ENCODE data around the gene GAS1. TPM values are rescaled to one million over a fixed set of nuclear protein-coding genes. Genes with fewer than 3 reads are reported as not detected.

The GAS1 gene
- total RNA-seq, 4 donors from 2014 or later, result 15.6 to 50.4 (median 29.0) TPM

GRCh38 chr9:86943201-86944113 lies 3.8 kb downstream of the GAS1 start:
- DNase-seq (no peak), ATAC-seq (no peak)
- TF ChIP-seq POLR2A (IDR thresholded peaks at IDR 0.05), result no peak
- no peak for TF ChIP-seq CTCF (IDR thresholded peaks at IDR 0.05 in 4 of 5, conservative IDR thresholded peaks at IDR 0.05 in 1 of 5)
- in situ Hi-C loops (cut with MboI; ENCODE audit: low sequenced_read_pairs in 4 of 4), result loop anchor here in 1 of 4 donors (25.0 kb wide), 1 partner anchor 456 kb away; no protein-coding TSS in a partner anchor
- H3K4me1 ChIP-seq, result peaks cover 9 to 11% of the 10 kb centered on the region in 2 donors
- peak overlapping the region; percentile 3 to 84 (median 66) for H3K27ac ChIP-seq
- no peaks in the 10 kb centered on the region for H3K36me3 ChIP-seq
- H3K27me3 ChIP-seq, result peaks cover 5 to 32% (median 7%) of the 10 kb centered on the region in 3 donors
- no peaks in the 10 kb centered on the region for H3K9me3 ChIP-seq
- peak overlapping the region in 3 of 4 donors; percentile 18 to 81 (median 77) for H3K4me3 ChIP-seq
- intact Hi-C loops (cut with DNase I; ENCODE audit: low total_unique reads), result loop anchor here (10.0 kb wide), 1 partner anchor 381 kb away; no protein-coding TSS in a partner anchor

GRCh38 chr9:86942281-86943200 lies 4.8 kb downstream of the GAS1 start:
- ATAC-seq, result no peak
- H3K4me1 ChIP-seq, result peaks cover 9 to 11% of the 10 kb centered on the region in 2 donors
- intact Hi-C loops (cut with DNase I; ENCODE audit: low total_unique reads) (loop anchor here (10.0 kb wide), 1 partner anchor 382 kb away; no protein-coding TSS in a partner anchor), in situ Hi-C loops (cut with MboI; ENCODE audit: low sequenced_read_pairs in 4 of 4) (loop anchor here in 1 of 4 donors (25.0 kb wide), 1 partner anchor 455 kb away; no protein-coding TSS in a partner anchor)
- DNase-seq, result no peak
- H3K4me3 ChIP-seq, result no peak overlapping the region
- H3K9me3 ChIP-seq, result no peaks in the 10 kb centered on the region
- H3K27me3 ChIP-seq, result peaks cover 5 to 32% (median 7%) of the 10 kb centered on the region in 3 donors
- H3K36me3 ChIP-seq, result no peaks in the 10 kb centered on the region
- H3K27ac ChIP-seq, result peak overlapping the region in 3 of 4 donors; percentile 26 to 80 (median 51)
- TF ChIP-seq POLR2A (IDR thresholded peaks at IDR 0.05) (no peak), CTCF (IDR thresholded peaks at IDR 0.05 in 4 of 5, conservative IDR thresholded peaks at IDR 0.05 in 1 of 5) (no peak)

GRCh38 chr9:86941197-86941596 lies 6.1 kb downstream of the GAS1 start:
- DNase-seq, result no peak
- in situ Hi-C loops (cut with MboI; ENCODE audit: low sequenced_read_pairs in 4 of 4) (loop anchor here in 1 of 4 donors (25.0 kb wide), 1 partner anchor 454 kb away; no protein-coding TSS in a partner anchor), intact Hi-C loops (cut with DNase I; ENCODE audit: low total_unique reads) (loop anchor here (10.0 kb wide), 1 partner anchor 384 kb away; no protein-coding TSS in a partner anchor)
- no peak overlapping the region for H3K27ac ChIP-seq
- H3K9me3 ChIP-seq, result no peaks in the 10 kb centered on the region
- peaks cover 9 to 11% of the 10 kb centered on the region in 2 donors for H3K4me1 ChIP-seq
- H3K4me3 ChIP-seq, result no peak overlapping the region
- peaks cover 5 to 32% (median 7%) of the 10 kb centered on the region in 3 donors for H3K27me3 ChIP-seq
- no peak for ATAC-seq
- no peaks in the 10 kb centered on the region for H3K36me3 ChIP-seq
- TF ChIP-seq CTCF (IDR thresholded peaks at IDR 0.05 in 4 of 5, conservative IDR thresholded peaks at IDR 0.05 in 1 of 5) (no peak), POLR2A (IDR thresholded peaks at IDR 0.05) (no peak)

GRCh38 chr9:86940774-86941173 lies 6.5 kb downstream of the GAS1 start:
- peaks cover 5 to 32% (median 7%) of the 10 kb centered on the region in 3 donors for H3K27me3 ChIP-seq
- ATAC-seq, result no peak
- no peaks in the 10 kb centered on the region for H3K36me3 ChIP-seq
- intact Hi-C loops (cut with DNase I; ENCODE audit: low total_unique reads) (loop anchor here (10.0 kb wide), 1 partner anchor 384 kb away; no protein-coding TSS in a partner anchor), in situ Hi-C loops (cut with MboI; ENCODE audit: low sequenced_read_pairs in 4 of 4) (loop anchor here in 1 of 4 donors (25.0 kb wide), 1 partner anchor 453 kb away; no protein-coding TSS in a partner anchor)
- DNase-seq, result no peak
- H3K27ac ChIP-seq, result no peak overlapping the region
- no peak for TF ChIP-seq POLR2A (IDR thresholded peaks at IDR 0.05)
- no peak for TF ChIP-seq CTCF (IDR thresholded peaks at IDR 0.05 in 4 of 5, conservative IDR thresholded peaks at IDR 0.05 in 1 of 5)
- peaks cover 9 to 11% of the 10 kb centered on the region in 2 donors for H3K4me1 ChIP-seq
- H3K9me3 ChIP-seq, result no peaks in the 10 kb centered on the region
- no peak overlapping the region for H3K4me3 ChIP-seq

Data from gastrocnemius medialis (tissue), 4 donors.